Effector CD4-positive, alpha-beta T cell (primary cell): ENCODE results near the gene HEG1.
"Not testable (repeated sequence)": the region's sequence is repeated elsewhere in the genome, so short reads cannot be mapped to it uniquely, and the experiment has no call there.

Experiments
- DNase-seq: peaks from one replicate; pipeline ENCODE4 v3.0.0-alpha.2; 2020
- total RNA-seq: gene quantifications from one replicate; lab custom pipeline; 2026; lab: John Stamatoyannopoulos, UW

The HEG1 gene
- total RNA-seq = 49.5 reads per million, percentile 68 among the genes with 10 or more reads in this experiment

GRCh38 chr3:125055913-125056745 lies at the start of gene HEG1:
HEG1 (minus strand) TSS chr3:125055997; CDS start chr3:125055890, 107 bp downstream.
- peak; percentile 65 for DNase-seq

GRCh38 chr3:125105116-125105515 lies 49.3 kb upstream of the HEG1 start:
- no peak for DNase-seq

- no peak for DNase-seq
These were observed 48.8 kb upstream of the HEG1 start for GRCh38 chr3:125104639-125105038.

- DNase-seq = no peak
These were observed 47.6 kb upstream of the HEG1 start for GRCh38 chr3:125103406-125103805.

- DNase-seq = no peak
These were observed 46.7 kb upstream of the HEG1 start for GRCh38 chr3:125102470-125102869.

GRCh38 chr3:125098611-125099291 lies 43.0 kb upstream of the HEG1 start:
- DNase-seq = no peak

GRCh38 chr3:125090649-125091048 lies 34.9 kb upstream of the HEG1 start:
- no peak for DNase-seq

- no peak for DNase-seq
These were observed 32.1 kb upstream of the HEG1 start for GRCh38 chr3:125087768-125088391.

GRCh38 chr3:125085166-125085565 lies 29.4 kb upstream of the HEG1 start:
- no peak for DNase-seq

GRCh38 chr3:125083776-125084175 lies 28.0 kb upstream of the HEG1 start:
- DNase-seq = no peak

- DNase-seq = not testable (repeated sequence)
These were observed 26.5 kb upstream of the HEG1 start for GRCh38 chr3:125082339-125082738.

- DNase-seq = no peak
These were observed 24.3 kb upstream of the HEG1 start for GRCh38 chr3:125080077-125080476.

GRCh38 chr3:125079675-125080045 lies 23.9 kb upstream of the HEG1 start:
- DNase-seq = no peak

- no peak for DNase-seq
These were observed 23.3 kb upstream of the HEG1 start for GRCh38 chr3:125078951-125079674.

- no peak for DNase-seq
These were observed 22.1 kb upstream of the HEG1 start for GRCh38 chr3:125077864-125078263.

GRCh38 chr3:125076464-125076863 lies 20.7 kb upstream of the HEG1 start:
- no peak for DNase-seq

GRCh38 chr3:125075738-125076137 lies 19.9 kb upstream of the HEG1 start:
- DNase-seq = no peak

GRCh38 chr3:125073390-125073905 lies 17.7 kb upstream of the HEG1 start:
- no peak for DNase-seq

- no peak for DNase-seq
These were observed 17.1 kb upstream of the HEG1 start for GRCh38 chr3:125072749-125073389.

GRCh38 chr3:125072301-125072700 lies 16.5 kb upstream of the HEG1 start:
- no peak for DNase-seq

- DNase-seq = no peak
These were observed 14.4 kb upstream of the HEG1 start for GRCh38 chr3:125069968-125070745.
